GM12873 (cell line): ENCODE results near the gene TFF3.

Experiments
- CTCF ChIP-seq: IDR thresholded peaks from 2 replicates; pipeline ENCODE4 v1.5.1; 2012; ENCODE audit warnings: low read depth, mild to moderate bottlenecking, moderate library complexity, low read length, control low read depth; ENCODE audit not compliant: insufficient read depth; ENCODE audit errors: missing control alignments

Gene TFF3

GRCh38 chr21:42281181-42281680 is 34.0 kb downstream of the TFF3 start:
- no peak for TF ChIP-seq CTCF

GRCh38 chr21:42280356-42281180 is 34.6 kb downstream of the TFF3 start:
- no peak for TF ChIP-seq CTCF

DNA sequence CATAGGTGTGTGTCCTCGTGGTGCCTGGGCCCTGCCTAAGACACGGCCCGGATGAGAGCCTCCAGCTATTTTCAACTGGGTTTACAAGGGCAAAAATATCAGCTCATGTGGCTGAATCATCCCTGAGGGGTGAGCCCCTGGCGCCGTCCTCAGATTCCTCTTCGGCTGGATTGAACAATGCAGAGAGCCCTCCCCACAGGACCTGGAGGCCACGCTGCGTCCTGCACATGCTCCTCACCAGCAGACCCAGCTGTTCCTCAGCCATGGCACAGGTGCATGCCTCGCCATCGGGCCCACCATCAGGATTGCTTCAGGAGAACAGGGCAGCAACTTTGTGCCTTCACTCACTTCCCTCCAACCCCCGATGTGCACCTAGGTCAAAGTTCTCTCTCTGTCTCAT is 35.3 kb downstream of the TFF3 start:
- TF ChIP-seq CTCF: no peak

DNA sequence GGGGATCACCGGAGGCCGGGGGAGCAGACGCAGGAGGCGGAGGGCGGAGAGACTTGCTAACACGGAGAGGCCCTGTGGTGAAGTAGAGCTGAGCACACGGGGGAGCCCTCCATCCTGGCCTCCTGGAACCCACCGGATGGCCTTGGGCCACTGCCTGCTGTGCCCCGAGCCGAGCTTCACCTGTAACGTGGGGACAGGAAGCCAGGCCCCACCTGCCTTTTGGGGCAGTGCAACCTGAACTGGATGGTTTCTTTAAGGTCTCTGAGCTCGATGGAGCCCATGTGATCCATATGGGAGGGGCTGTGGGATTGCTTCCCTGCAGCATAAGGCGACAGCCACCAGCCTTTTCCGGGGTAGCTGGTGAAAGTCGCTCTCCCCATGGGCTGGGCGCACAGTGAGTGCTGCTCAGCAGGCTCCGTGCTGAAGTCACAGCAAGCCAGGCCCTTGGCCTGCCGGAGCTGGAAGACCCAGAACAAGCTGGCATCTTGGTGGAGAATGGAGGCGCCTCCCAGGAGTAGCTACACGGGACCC is 35.8 kb downstream of the TFF3 start:
- TF ChIP-seq CTCF: no peak

DNA sequence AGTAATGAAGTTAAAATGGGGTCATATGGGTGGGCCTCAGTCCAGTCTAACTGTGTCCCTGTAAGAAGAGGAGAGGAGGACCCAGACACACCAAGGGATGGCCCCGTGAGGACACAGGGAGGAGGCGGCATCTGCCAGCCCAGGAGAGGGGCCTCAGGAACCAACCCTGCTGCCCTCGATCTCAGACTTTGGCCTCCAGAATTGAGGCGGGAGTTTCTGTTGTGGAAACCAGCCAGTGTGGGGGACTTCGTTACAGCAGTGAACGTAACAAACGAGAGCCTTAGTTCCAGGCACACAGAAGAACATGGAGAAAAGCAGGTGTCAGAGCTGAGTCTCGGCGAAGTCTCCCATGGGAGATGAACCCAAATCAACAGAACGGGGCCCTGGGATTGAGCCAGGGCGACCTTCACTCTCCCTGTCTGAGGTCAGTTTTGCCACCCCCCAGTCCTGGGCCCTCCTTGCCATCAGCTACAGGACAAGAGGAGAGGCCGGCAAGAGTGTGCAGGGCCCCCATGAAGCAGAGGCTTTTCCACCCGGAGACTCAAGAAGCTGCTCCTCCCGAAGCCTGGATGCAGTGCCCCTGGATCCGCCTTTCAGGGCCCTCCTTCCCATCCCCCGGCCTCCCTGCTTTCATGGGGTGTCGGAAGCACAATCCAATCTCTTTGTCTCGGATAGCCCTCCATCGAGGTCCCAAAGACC is 36.6 kb downstream of the TFF3 start:
- no peak for TF ChIP-seq CTCF

GRCh38 chr21:42277593-42277992 is 37.6 kb downstream of the TFF3 start:
- no peak for TF ChIP-seq CTCF

- TF ChIP-seq CTCF: no peak
Measured at GRCh38 chr21:42276526-42277154, 38.6 kb downstream of the TFF3 start.
